HK-2 (cell line): ENCODE measurements around the gene AGBL4.

Experiments used
- DNase-seq: peaks from one replicate; pipeline ENCODE4 v3.0.0-alpha.2; 2018; ENCODE audit not compliant: unreplicated experiment

Gene AGBL4

DNA sequence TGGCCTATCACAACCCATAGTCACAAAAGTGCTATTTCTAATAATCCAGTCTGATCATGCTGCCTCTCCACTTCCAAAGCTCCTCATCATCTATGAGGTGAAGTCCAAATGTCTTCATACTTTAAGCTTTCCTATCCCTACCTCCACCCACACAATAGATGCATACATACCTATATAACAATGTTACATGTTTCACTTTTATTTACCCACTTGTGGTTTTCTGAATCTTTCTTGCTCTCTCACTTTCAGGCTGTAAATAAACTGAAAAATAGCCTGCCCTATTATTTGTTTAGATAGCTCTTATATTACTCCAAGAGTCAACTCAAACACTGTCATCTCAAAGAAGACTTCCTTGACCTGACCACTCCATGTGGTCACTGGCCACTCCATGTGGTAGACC lies 840.3 kb downstream of the AGBL4 start:
- no peak for DNase-seq

DNA sequence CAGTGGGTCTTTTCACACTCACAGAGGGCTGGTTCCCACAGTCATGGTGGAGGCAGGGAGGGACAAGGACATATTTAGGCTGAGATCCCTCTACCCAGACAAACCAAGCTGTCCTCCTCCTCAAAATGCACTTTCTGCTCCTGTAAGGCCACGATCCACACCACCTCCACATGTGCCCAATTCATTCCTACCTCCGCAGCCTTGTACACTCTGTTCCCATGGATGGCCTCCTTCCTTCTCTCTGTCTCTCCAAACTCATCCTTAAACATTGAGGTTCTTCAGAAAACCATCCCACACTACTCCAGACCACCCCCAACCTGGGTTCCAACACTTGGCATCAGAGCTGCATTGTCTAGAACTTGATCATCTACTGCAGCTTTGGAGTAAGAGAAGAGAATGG lies 842.7 kb downstream of the AGBL4 start:
- DNase-seq: no peak

DNA sequence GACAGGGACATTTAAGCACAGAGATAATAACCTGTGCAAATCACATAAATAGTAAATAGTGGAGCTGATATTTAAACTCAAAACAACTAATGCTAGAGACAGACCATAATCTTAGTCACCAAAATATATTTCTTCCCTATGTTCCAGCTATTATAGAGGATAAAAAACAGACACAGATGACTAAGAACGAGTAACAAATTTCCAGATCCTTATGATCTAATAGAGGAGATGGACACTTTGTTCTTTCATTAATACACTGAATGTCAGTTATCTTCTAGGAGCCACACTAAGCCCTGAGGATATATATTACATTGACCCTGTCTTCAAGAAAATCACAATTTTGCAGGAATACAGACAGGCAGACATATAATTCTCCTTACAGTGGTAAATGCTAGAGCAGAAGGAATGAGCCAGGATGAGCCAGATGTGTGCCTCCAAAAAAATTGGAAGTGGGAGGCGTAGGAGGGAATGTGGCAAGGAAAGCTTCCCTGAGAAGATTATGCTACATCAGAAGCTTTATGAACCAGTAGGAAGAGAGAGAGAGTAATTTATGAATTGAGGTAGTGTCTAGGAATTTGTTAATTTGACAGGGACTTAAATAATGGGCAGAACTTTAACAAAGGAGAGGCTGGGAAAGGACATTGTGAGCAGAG lies 851.7 kb downstream of the AGBL4 start:
- no peak for DNase-seq

DNA sequence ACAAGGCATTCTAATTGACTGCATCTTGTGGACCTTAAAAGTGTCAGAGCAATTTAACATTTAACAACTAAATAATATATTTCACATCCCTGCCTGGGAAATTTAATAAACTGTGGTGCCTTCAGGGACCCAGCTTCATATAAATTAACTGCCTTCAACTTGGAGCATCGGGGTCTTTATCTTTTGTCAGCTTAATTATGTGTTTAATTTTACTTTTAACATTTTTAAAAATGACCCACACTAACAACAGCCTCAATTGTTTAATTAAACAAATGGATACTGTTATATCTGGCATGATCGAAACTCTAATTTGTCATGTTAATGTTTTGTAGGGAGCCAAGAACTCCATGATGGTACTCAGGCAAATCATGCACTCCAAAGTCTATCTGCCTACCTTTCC lies 857.7 kb downstream of the AGBL4 start:
- no peak for DNase-seq

DNA sequence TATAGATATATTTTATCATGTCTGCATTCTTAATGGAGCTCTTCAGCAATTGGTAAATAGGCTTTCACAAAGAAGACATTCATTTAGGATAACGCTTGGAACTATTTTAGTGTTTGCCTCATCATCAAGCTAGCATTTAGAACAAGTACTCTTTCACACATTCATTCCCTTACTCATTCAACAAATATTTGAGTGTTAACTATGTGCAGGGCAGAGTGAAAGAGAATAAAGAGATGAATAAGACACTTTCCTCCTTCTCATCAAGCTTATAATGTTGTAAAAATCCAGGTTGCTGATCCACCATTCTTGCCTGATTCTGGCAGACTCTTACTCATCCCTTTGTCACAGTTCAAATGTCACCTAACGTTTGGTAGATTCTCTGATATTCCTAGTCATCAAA lies 860.7 kb downstream of the AGBL4 start:
- DNase-seq: no peak

DNA sequence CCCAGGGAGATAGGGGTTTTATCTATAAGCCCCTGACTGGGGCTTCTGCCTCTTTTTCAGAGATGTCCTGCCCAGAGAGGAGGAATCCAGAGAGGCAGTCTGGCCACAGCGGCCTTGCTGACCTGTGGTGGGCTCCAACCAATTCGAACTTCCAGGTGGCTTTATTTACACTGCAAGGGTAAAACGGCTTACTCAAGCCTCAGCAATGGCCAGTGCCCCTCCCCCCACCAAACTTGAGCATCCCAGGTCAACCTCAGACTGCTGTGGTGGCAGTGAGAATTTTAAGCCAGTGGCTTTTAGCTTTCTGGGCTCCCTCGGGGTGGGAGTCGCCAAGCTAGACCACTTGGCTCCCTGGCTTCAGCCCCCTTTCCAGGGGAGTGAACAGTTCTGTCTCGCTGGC lies 863.1 kb downstream of the AGBL4 start:
- DNase-seq: no peak

DNA sequence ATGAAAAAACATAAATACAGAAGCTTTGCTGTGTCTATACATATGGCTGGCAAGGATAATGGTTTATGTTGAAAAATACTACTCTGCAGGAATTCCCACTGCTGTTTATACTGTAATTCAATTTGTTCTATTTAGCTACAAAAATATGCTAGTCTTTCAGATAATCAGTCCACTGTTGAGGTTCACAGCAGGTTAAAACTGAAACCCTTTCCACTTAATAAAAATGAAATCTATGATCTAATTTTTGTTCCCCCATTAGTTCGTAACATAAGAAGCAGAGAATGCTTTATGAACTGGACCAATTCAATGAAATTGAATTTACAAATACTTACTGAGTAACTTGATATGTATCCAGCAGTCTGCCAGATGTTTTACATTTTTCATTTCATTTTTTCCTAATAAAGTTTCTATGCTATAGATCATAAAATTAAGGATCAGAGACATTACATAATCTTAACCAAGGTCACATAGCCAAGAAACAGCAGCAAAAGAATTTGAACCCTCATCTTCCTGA lies 887.0 kb downstream of the AGBL4 start:
- no peak for DNase-seq

DNA sequence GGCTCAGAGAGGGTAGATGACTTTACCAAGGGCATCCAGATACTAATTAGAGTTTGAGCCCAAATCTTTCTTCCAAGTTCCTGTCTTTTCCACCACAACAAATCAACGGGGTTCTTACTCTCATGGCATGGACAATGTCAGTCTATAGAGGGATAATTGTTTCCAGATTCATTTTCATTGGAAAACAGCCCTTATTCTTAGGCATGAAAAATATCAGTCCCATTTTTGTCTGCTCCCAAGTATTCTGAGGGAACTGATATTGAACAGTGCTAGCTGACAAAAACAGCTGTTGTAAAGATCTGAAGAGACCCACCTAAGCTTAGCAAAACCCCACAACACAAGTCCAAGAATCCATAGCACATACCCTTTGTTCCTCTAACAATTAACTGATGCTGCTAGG lies 898.0 kb downstream of the AGBL4 start:
- no peak for DNase-seq

DNA sequence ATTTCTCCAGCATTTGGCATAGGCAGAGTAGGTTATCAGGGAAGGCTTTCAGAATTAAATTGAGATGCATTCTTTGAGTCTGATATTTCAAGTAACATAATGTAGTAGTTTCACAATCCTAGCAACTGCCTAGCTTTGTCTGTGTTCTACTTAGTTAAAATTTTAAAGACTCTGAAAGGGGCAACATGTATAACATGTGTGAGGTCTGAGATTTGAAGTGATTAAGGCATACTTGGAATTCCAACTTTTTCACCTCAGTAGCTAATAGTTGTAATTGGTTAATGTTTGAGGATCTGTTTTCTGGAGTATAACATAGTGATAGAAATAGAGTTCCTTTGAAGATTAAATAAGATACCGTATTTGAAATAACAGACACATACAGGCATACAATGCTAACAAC lies 911.8 kb downstream of the AGBL4 start:
- DNase-seq: no peak

DNA sequence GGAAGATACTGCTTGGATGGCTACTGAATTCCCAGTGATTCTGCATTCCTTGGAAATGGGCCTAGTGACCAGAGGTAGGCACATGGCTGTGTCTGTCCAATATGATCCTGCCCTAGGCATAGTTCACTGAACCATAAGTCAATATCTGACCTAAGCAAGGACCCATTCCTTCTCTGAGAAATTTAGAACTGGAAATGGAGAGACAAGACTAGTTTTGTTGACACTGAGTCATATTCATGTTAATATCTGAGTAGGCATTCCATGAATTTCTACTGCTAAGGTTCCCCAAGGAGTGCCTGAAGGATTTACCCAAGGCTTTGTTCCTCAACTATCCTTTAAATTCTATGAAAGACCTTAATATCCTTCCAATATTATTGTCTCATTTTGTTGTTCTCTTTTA lies 917.3 kb downstream of the AGBL4 start:
- no peak for DNase-seq

DNA sequence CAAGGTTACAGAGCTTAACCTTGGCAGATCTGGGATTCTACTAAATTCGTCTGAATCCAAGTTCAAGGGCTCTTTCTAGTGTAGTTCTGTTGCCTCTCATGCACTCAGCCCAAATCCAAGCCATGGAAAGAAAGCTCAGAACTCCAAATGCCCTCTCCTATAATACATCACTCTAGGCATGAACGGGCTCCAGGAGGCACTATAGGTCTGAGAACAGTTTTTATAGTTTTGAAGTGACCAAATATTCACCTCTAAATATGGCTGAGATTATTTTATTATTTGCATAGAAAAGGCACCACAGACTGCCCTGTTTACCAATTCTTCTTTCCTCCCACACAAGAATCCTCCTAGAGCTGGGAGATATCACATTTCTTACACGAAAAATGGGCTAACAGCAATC lies 919.2 kb downstream of the AGBL4 start:
- no peak for DNase-seq

DNA sequence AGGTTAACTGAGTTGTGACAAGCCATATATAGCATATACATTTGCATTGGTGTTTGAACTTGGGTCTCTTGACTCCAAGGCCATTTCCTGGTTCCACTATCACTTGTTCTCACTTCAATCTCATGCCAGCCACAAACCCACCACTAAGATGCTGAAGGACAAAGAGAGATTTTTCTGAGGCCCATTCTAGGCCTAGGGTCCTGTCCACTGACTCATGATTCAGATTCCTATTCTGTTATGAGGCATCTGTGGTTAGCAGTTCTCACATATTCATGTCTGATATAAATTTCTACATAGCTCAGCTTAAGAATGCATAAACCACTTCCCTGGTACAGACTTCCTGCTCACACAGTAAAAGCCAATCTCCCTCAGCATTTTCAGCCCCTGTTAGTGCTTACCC lies 921.0 kb downstream of the AGBL4 start:
- DNase-seq: no peak

DNA sequence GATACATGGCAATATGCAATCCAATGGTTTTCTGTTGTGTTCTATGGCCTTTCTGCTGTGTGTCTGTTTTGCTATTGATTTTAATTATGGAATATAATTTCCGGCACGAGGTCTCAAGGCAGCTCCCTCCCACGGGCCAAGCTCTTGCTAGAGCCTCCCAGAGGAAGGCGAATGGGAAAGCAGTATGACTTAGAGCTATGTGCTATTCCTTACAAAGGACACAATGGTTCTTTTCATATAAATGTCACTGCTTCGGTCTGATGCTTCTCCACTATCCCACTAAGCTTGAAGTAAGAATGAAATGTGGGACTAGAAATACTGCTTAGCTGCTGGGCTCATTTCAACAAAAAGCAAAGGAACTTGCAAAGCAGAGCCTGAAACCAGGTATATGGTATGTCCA lies 924.9 kb downstream of the AGBL4 start:
- DNase-seq: no peak

DNA sequence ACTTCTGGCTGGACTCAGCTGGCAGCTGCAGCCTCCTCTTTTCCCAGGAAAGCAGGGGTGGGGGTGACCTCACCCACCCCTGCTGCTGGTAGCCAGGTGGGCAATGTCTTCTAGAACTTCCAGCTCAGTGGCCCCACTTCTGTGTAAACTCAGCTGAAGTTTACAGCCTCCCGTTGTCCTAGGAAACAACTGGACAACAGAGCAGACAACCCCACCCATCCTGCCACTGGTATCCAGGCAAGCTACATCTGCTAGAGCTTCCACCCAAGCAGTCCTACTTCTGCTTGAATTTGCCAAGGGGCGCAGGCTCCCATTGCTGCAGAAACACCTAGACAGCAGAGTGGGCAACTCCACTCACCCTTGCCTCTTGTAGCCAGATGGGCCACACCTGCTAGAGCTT lies 937.4 kb downstream of the AGBL4 start:
- no peak for DNase-seq

DNA sequence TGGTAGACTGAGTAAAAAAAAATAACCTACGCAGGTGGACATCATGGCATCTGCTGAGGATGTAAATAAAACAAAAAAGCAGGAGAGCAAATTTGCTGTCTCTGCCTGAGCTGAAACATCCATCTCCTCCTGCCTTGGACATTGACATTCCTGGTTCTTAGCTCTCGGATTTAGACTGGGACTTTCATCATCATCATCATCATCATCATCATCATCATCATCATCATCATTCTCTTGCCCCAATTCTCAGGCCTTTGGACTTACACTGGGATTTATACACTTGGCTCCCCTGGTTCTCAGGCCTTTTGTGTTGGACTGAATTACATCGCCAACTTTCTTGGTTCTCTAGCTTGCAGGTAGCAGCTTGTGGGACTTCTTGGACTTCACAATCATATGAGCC lies 938.7 kb downstream of the AGBL4 start:
- no peak for DNase-seq

DNA sequence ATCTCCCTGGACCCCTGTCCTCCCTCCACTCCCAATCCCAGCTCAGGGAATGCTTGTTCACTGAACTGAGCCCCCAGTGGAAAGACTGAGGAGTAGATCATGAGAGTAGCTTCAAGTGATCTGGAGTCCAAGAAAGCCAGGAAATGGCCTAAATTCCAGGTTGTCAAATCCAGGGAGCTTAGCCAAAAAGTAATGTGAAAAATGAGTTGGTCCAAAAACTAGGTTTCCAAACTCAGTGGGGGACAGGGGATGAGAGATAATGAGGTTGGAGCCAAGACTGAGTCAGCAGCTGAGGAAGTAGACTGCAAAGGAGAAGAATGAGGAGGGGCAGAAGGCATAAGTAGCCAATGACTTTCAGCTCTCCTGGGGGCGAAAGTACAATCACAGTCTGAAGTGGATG lies 963.0 kb downstream of the AGBL4 start:
- no peak for DNase-seq

DNA sequence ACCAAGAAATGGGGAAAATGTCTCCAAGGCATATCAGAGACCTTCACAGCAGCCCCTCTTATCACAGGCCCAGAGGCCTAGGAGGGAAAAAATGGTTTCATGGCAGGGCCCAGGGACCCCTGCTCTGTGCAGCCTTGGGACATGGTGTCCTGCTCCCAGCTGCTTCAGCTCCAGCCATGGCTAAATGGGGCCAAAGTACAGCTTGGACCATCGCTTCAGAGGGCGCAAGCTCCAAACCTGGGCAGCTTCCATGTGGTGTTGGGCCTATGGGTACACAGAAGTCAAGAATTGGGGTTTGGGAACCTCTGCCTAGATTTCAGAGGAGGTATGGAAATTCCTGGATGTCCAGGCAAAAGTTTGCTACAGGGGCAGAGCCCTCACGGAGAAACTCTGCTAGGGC lies 964.7 kb downstream of the AGBL4 start:
- DNase-seq: no peak

DNA sequence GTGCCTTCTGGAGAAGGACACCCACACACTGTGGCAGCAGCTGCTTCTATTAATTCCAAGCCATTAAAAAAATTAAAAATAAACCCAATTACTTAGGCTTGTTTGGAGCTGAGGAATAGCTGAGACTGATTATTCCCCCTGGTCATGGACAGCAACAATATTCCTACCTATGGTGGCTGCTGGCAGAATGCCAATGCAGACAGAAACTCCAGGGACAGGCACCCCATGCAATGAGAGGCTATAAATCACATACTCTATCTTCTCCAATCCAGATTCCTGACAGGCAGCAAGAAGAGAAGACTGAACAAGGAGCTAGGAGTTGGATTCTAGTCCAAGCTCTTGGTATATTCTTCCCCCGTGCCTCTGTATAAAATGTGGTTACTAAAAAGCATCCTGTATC lies 971.7 kb downstream of the AGBL4 start:
- DNase-seq: no peak

DNA sequence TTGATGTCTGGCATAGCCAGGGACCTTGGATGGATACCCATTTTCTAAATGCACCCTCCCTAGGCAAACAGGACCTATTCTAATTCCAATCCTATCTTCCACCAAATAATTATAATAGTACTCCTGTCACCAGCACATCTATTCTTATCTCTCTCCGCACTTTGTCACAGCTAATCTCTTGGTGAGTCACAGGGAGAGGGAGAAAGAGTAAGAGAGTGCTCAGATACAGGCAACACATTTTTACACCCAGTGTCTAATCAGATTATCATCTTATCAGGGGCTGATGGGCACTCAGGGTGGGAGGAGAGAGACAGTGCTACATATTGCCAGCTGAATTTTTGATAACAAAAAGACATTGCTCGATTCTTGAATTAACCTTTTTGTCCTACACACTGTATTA lies 972.1 kb downstream of the AGBL4 start:
- DNase-seq: no peak

DNA sequence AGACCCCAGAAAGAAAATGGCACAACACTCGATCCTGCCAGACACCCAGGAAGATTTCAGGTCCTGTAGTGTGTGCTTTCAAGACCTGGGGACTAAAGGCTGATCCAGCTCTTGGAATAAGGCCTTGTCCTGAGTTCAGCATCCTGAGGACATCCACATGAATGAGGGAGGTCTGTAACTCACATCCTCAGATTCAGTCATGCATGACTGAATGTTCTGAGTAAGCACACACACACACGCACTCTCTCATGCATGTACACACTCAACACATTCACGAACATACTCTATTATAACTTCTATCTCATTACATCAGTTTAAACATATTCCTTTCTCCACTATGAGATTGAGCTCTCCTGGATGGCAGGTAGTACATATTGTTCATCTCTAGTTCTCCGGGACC lies 973.7 kb downstream of the AGBL4 start:
- no peak for DNase-seq

DNA sequence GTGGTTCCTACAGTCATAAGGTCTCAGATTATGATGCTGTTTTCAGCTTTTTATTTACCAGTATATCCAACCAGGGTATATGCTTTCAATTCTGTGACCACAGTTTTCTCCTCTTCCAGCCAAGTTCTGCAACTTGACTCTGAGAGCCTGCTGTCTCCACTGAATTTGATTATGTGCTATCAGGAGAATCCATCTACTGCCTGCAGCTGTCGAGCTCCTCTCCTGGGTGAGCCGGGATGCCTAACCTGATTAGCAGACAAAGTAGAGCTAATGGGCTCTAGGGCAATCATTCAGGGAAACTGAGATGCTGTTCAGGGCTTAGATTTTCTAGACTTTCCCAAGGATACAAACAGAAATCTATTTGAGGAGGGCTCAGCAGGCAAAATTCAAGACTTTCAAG lies 975.6 kb downstream of the AGBL4 start:
- DNase-seq: no peak

DNA sequence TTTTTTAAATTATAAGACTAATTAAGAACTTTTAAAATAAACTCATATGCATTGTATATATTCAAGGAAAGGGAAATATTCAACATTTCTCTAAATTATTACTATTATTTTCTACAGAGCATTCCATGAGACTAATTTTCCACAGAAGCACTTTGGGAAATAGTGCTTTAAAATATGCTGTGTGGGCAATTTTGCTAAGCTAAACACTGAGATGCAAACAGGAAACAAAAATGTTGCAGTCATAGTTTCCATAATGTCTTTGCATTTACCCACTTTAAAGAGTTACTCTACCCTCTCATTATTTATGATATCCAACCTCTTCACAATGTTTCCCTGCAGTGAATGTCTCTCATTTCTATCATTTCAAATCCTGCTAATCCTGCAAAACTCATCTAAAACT lies 977.4 kb downstream of the AGBL4 start:
- DNase-seq: no peak

DNA sequence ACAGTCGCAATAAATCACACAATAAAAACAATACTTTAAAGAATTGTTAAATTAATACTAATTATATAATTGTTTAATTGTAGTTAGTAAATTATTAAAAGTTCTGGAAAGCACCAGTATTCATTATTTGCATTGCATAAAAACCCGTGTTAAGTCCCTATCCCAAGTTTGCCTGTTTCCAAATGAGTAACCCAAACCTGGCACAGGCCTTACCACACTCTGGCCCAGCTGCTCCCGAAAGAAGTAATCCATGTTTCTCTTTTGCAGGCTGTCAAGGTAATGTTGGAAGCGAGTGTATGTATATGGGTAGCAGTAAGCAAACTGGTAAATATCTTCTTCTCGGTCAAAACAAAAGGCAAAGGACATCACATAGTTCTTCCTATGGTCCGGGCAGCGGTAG lies 978.4 kb downstream of the AGBL4 start:
- no peak for DNase-seq

DNA sequence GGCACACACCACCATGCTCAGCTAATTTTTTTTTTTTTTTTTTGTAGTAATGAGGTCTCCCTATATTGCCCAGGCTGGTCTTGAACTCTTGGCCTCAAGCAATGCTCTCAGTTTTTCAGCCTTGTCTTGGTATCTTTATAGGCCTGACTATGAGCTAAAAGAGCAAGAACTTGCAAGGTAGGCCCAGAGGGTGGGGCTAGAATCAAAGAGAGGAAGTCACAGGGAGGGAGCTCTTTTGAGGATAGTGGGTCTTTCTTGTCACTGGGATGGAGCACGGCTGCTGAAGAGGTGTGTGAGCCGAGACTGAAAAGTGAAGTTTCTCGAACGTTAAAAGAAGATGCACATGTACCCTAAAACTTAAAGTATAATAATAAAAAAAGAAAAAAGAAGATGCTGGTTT lies 987.1 kb downstream of the AGBL4 start:
- no peak for DNase-seq
